Caco-2 (cell line): Measurements from ENCODE around the gene ELAVL3. TPM values are rescaled to one million over a fixed set of nuclear protein-coding genes. Genes with fewer than 3 reads are reported as not detected.

ENCODE experiments used
- BruUV-seq: library from RNA; stranded (reverse); fragments of 400-500 nt; replicated peaks from 2 replicates; lab custom pipeline; 2021; lab: Mats Ljungman, UMichigan
- CTCF ChIA-PET: fragments of 300-600 bp; sonication (Branson Sonifier 250); formaldehyde crosslinking; loops from one replicate; lab custom pipeline; 2022; ENCODE audit warnings: antibody characterized with exemption; lab: Charles Lee
- POLR2A ChIA-PET: fragments of 300-600 bp; sonication (Branson Sonifier 250); formaldehyde crosslinking; loops from one replicate; lab custom pipeline; 2022; ENCODE audit warnings: antibody characterized with exemption; lab: Charles Lee
- DNase-seq, 2 experiments: peaks; one replicate each; pipeline versions ENCODE4 v3.0.0 to v3.0.0-alpha.2; 2020 to 2022
- H3K27me3 ChIP-seq: replicated peaks from 2 replicates; pipeline ENCODE4 v1.6.0; 2011; ENCODE audit warnings: low read length; ENCODE audit not compliant: control insufficient read depth, insufficient read depth
- H3K36me3 ChIP-seq: 2 replicates; pipeline ENCODE4 v1.5.1; 2011; ENCODE audit warnings: low read length; ENCODE audit not compliant: control insufficient read depth, insufficient read depth
- H3K4me1 ChIP-seq: fragments of 250-450 bp; sonication (Bioruptor Pico); 2 replicates; pipeline ENCODE4 v1.5.1; 2020; ENCODE audit warnings: mild to moderate bottlenecking
- H3K4me3 ChIP-seq: 2 replicates; pipeline ENCODE4 v1.5.1; 2011; ENCODE audit warnings: low read depth, mild to moderate bottlenecking, control low read depth, low read length
- H3K9me3 ChIP-seq: fragments of 250-450 bp; sonication (Bioruptor Pico); 2 replicates; pipeline ENCODE4 v1.5.1; 2020; ENCODE audit warnings: mild to moderate bottlenecking, moderate library complexity
- H3K27ac Mint-ChIP-seq: one replicate; pipeline ENCODE4 v1.8.0; 2022; ENCODE audit warnings: mixed read lengths; ENCODE audit not compliant: unreplicated experiment
- H3K27me3 Mint-ChIP-seq: one replicate; pipeline ENCODE4 v1.8.0; 2022; ENCODE audit warnings: mixed read lengths; ENCODE audit not compliant: insufficient read depth, unreplicated experiment
- H3K36me3 Mint-ChIP-seq: one replicate; pipeline ENCODE4 v1.8.0; 2022; ENCODE audit warnings: mild to moderate bottlenecking, mixed read lengths; ENCODE audit not compliant: insufficient read depth, unreplicated experiment
- H3K4me1 Mint-ChIP-seq: one replicate; pipeline ENCODE4 v1.8.0; 2022; ENCODE audit warnings: low read depth, mixed read lengths; ENCODE audit not compliant: unreplicated experiment
- H3K4me3 Mint-ChIP-seq: one replicate; pipeline ENCODE4 v1.8.0; 2022; ENCODE audit warnings: mild to moderate bottlenecking, moderate library complexity, mixed read lengths; ENCODE audit not compliant: unreplicated experiment
- H3K9me3 Mint-ChIP-seq: one replicate; pipeline ENCODE4 v1.8.0; 2022; ENCODE audit warnings: mixed read lengths; ENCODE audit not compliant: unreplicated experiment
- CTCF ChIP-seq, 2 experiments: fragments of 200-600 bp in 1 of 2; IDR thresholded peaks; 1 replicate in 1 of 2; 2 replicates in 1 of 2; pipeline versions ENCODE4 v1.5.1 to v1.8.0; 2011 to 2022; ENCODE audit warnings: antibody characterized with exemption in 1 of 2, control low read depth in 1 of 2, inconsistent platforms in 1 of 2, low read depth in 1 of 2, low read length in 1 of 2, mild to moderate bottlenecking in 1 of 2, moderate library complexity in 1 of 2; ENCODE audit not compliant: insufficient read depth in 1 of 2, severe bottlenecking in 1 of 2, unreplicated experiment in 1 of 2
- intact Hi-C: fragments of 100-400 bp; cut with micrococcal nuclease; formaldehyde crosslinking; loops from one replicate; pipeline ENCODE4 v1.10.0; 2022; ENCODE audit not compliant: unreplicated experiment
- total RNA-seq: library from RNA; stranded (reverse); gene quantifications from 2 replicates; pipeline ENCODE4 v1.2.3, GENCODE V29; 2022

ELAVL3 gene
- total RNA-seq, 1 experiment from 2014 or later = not detected

DNA sequence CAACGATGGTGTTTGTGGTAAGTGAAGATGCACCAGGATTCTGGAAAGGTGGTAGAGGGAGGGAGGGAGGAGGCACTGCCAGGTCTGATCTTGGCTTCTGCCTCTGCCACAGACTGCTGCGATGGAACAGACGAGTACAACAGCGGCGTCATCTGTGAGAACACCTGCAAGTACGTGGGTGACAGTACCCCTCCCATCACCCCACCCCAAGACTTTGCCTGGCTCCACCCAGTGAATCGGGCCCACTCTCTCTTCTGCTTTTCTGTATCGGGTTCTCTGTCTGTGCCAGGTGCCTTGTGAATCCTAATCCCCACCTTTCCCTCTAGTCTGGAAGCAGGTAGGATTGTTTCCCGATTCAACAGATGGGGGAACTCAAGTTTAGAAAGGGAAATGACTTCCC lies 42.9 kb downstream of the ELAVL3 start:
- intact Hi-C loops = no loop called here
- H3K27me3 ChIP-seq = no peaks in the 10 kb centered on the region
- H3K9me3 ChIP-seq = no peaks in the 10 kb centered on the region
- no peaks in the 10 kb centered on the region for H3K4me1 Mint-ChIP-seq
- POLR2A ChIA-PET = no interaction called here
- H3K4me1 ChIP-seq = 0 out of 2 replicates have a peak, but pooled peaks cover 3% of the 10 kb centered on the region
- peak overlapping the region; percentile 38 for H3K4me3 Mint-ChIP-seq
- H3K36me3 Mint-ChIP-seq = peaks cover 67% of the 10 kb centered on the region
- H3K27me3 Mint-ChIP-seq = no peaks in the 10 kb centered on the region
- H3K9me3 Mint-ChIP-seq = no peaks in the 10 kb centered on the region
- CTCF ChIA-PET = no interaction called here
- no TSS peak for BruUV-seq
- peaks cover 4% of the 10 kb centered on the region for H3K36me3 ChIP-seq
- no peak overlapping the region for H3K4me3 ChIP-seq
- TF ChIP-seq CTCF (IDR thresholded peaks at IDR 0.05; ENCODE audit: insufficient read depth in 1 of 2, low read depth in 1 of 2, low read length in 1 of 2, severe bottlenecking in 1 of 2, unreplicated experiment in 1 of 2) = no peak
- H3K27ac Mint-ChIP-seq = no peak overlapping the region
- DNase-seq = no peak

- TSS peak; percentile 80 for BruUV-seq
Observed at GRCh38 chr19:11435833-11436313, 45.0 kb downstream of the ELAVL3 start.

More at GRCh38 chr19:11435833-11436313, 45.0 kb downstream of the ELAVL3 start:
- TF ChIP-seq CTCF (IDR thresholded peaks at IDR 0.05; ENCODE audit: insufficient read depth in 1 of 2, low read depth in 1 of 2, low read length in 1 of 2, severe bottlenecking in 1 of 2, unreplicated experiment in 1 of 2) = no peak
- intact Hi-C loops = loop anchor here (1.0 kb wide), 2 partner anchors 55 to 90 kb away; partner anchors contain the start of genes CCDC159 and TMEM205
- Mint-ChIP-seq H3K27ac (peak overlapping the region; percentile 100), H3K27me3 (no peaks in the 10 kb centered on the region), H3K36me3 (peaks cover 51% of the 10 kb centered on the region), H3K4me1 (no peaks in the 10 kb centered on the region), H3K9me3 (no peaks in the 10 kb centered on the region), H3K4me3 (peak overlapping the region; percentile 100)
- Histone ChIP-seq H3K36me3 (peaks cover 4% of the 10 kb centered on the region), H3K4me3 (peak overlapping the region; percentile 86), H3K27me3 (no peaks in the 10 kb centered on the region), H3K9me3 (no peaks in the 10 kb centered on the region), H3K4me1 (0 out of 2 replicates have a peak, but pooled peaks cover 3% of the 10 kb centered on the region)
- POLR2A ChIA-PET = interaction anchor here (0.5 to 1.8 kb wide), 5 partner anchors 17 to 170 kb away, joined by 3 to 14 read pairs (median 7); partner anchors contain the start of genes ECSIT, RGL3 and SWSAP1
- CTCF ChIA-PET = interaction anchor here (0.6 to 1.4 kb wide), 14 partner anchors 17 to 1761 kb away, joined by 3 to 29 read pairs (median 6); partner anchors contain the start of genes CCDC159, ECSIT, EPOR and RGL3
- peak; percentile 44 to 54 for DNase-seq
